ENCODE data around the gene SLC16A13. TPM values are rescaled to one million over a fixed set of nuclear protein-coding genes. Genes with fewer than 3 reads are reported as not detected.

Gene SLC16A13
- total RNA-seq, 1 donor from 2014 or later: not detected

DNA sequence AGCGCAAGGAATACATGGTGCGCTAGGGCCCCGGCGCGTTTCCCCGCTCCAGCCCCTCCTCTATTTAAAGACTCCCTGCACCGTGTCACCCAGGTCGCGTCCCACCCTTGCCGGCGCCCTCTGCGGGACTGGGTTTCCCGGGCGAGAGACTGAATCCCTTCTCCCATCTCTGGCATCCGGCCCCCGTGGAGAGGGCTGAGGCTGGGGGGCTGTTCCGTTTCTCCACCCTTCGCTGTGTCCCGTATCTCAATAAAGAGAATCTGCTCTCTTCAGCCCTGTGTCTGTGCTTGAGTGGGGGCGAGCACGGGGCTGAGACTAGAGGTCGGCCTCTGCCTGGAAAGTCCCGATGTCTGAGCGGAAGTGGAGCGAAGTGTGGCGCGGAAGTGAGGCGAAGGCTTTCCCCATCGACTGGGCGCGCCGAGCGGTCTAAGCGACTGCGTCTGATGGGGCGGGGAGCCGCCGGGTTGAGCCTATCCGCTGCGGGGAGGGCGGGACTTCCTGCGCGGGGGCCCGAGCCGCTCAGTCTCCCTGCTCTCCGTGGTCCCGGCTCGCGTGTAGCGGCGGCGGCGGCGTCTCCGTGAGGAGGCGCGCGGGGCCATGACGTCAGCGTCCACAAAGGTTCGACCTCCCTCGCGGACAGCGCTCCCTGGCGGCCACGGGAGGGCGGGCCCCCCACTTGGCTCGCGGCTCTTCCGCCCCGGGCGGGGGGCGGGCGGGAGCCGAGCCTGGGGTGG is 21.4 kb upstream of the SLC16A13 start:
- DNase-seq (ENCODE audit: low spot score): peak; percentile 98

DNA sequence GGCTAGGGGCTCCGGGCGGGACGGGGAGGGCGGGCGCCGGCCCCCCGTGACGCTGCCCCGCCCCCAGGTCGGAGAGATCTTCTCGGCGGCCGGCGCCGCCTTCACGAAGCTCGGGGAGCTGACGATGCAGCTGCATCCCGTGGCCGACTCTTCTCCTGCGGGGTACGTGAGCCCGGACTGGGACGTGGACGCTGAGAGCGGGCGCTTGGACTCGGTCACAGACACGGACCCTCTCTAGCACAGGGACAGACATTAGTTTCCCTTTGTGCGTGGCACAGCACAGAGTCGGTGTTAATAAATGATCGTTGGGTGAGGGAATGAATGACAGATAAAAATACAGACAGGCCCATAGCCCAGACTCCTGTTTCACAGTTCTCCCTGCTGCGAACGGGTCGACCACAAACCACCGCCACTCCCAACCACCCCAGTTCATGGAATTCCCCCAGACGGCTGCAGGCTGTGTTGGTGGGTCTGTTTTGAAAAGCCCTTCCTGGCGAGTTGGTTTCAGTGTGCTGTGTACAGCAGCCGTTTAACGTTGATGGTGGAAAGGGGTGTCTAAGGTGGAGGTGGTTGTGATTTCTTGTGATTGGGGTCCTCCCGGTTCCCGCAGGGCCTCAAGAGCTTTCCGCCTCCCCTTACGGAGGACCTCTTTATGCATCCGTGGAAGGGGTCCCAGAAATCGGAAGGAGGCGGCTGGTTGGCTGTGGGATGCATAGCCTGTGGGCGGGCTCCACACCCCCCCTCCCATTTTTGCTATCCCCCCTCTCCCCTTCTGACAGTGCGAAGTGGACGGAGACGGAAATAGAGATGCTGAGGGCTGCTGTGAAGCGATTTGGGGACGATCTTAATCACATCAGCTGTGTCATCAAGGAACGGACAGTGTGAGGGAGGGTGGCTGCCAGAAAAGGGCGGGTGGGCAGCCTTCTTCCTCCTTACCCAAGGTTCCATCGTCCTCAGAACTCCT is 20.5 kb upstream of the SLC16A13 start:
- DNase-seq (ENCODE audit: low spot score): no peak

GRCh38 chr17:7016418-7016817 is 19.4 kb upstream of the SLC16A13 start:
- DNase-seq (ENCODE audit: low spot score): no peak

GRCh38 chr17:7016886-7017826 is 18.7 kb upstream of the SLC16A13 start:
- DNase-seq (ENCODE audit: low spot score): no peak

DNA sequence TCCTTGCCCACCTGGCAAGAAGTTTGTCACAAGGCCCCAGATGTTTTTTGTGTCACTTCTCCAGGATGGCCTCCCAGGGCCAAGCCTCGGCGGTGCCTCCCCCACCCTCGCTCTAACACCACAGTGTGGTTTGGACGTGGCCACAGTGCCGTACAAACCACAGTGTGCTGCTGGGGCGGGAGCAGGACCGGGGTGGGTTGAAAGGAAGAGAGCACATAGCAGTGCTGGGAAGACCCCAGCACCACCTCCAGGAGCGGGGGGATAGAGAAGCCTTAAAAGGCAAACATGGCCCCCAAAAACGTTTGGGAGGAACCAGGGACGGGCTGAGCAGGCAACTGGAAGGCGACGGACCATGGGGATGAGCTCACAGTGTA is 18.0 kb upstream of the SLC16A13 start:
- DNase-seq (ENCODE audit: low spot score): no peak

DNA sequence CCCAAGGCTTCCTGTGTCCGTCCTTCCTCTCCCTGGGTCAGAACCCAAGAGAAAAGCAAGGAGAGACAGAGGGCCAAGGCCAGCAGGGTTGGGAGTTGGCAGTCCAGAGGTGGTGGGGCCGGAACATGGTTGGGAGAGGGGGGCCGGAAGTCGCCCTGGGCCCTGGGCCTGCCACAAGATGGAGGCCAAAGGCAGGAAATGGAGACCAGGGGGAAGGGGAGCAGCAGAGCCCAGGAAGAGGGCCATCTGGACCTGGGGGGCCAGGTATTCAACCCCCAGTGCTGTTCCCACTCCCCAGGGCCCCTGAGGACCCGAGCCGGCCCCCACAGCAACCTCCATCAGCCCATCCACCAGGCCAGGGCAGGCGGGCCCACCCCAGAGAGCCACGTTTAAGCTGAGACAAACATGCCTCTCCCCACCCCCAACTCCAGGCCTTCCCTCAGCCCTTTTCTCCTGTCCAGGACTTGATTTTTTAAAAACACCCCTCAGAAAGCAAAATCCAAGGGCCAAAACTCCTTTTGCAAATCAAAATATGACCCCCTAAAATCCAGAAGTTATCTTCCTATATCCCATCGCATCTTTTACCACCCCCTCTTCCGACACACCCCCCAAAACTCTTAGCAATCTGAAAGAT is 17.4 kb upstream of the SLC16A13 start:
- no peak for DNase-seq (ENCODE audit: low spot score)

DNA sequence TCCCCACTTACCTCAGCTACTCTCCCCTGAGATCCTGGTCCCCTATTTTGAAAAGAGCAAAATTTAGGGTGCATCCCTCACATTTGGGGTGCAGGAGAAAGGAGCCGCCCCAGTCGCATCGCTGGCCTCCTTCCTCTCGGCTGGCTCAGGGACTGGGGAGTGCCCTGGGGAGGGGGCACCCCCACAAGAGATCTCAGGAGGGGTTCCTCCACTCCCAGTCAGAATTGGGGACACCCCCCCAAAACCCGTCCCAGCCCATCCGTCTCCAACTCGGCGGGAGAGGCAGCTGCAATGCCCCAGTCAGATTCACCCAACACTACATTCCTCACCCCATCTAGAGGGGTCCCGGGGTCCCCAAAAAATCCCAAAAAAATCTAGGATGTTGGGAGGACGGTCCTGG is 16.4 kb upstream of the SLC16A13 start:
- no peak for DNase-seq (ENCODE audit: low spot score)

DNA sequence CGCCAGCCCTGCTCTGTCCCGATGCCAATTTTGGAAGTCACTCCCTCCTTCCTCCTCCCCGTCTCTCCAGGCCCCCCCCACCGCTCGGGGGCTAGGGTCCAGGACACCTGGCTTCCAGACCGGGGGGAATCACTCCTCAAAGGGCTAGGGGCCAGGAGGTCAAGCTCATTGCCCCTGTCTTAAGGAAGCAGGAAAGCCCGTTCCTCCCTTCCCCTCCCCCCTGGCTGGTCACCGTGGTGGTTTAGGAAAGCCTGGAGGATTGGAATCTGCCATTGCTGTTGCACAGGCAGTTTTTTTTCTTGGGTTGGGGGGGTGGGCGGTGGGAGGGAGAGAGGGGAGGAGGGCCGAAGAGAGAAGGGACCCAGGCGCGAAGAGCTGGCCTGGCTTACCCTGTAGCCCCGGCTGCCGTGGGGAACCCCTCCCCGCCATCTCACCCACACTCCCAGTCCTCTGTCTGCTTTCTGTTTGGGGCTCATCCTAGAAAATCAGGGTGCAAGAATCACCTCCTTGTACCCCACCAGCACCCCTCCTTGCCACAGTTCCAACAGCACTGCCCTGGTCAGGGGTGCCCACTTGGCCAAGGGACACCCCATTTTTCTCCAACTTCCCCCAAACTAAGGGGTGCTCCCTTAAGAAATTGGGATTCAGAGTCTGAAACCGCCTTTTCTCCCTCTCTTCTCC is 15.8 kb upstream of the SLC16A13 start:
- peak; percentile 67 for DNase-seq (ENCODE audit: low spot score)

DNA sequence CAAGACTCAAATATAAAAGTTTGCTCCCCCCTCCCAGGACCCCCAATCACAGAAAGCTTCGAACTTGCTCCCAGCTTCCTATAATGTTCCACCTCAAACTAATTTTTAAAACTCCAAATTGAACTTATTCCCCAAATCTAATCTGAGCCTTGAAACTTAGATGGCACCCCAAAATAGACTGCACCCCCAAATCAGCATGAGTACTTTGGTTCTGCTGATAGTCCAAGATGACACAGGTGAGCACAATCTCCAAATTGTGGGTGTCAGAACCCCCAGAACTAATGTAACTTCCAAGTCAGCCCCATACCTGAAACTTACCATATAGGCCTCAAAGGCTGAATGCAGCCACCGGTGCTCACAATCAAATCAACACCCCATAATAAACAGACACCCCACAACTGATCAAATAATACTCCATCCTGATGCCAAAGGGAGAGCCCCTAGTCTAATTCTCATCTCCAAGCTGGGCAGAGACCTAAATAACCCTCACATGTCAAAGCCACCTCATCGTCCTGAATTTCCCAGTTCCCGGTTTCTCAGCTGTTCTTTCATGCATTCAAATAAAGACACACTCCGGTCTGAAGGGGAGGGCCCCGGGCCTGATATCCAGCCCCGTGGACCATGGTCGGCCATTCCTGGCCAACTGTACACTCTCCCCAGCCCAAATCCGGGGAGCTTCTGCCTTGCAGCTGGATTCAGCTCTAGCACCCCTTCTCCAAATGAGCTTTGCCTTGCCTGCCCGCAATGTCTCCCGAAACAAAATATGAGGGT is 14.7 kb upstream of the SLC16A13 start:
- DNase-seq (ENCODE audit: low spot score): no peak

- peak; percentile 72 for DNase-seq (ENCODE audit: low spot score)
These were observed 13.6 kb upstream of the SLC16A13 start for GRCh38 chr17:7021993-7022778.

DNA sequence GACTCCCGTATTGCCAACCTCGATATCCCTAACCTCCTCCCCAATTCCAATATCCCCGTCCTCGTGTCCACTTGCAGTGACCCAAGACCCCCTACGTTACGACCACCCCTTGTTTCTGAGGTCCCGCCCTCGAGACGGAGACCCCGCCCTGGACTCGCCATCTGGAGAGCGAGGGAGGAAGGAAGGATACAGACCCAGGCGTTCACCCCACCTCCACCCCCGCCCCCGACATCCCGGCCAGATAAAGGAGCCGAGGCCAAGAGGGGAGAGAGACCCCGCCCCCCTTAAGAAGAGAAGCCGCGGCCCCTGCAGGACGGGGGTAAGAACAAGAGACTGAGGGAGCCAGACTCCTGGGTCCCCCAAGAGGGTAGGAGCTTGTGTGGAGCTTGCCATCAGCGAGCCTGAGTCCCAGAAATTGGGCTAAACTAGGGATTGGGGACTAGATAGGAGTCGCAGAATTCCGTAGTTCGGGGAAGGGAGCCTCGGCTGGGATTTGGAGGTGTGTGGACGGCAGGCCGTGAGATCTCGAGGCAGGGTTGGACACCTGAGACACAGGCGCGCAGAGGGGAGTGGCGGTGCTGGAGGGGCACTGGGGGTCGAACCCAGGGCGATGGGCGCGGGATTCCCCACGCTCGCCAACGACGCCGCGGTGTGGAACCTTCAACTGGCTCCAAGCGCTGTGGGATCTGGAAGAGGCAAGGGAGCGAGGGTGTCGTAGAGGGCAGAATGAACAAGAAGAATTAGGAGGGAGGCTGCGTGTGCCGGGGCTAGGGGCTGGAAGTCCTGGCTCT is 12.8 kb upstream of the SLC16A13 start, which contains the start of gene BCL6B:
Gene BCL6B, plus strand, starts transcription at position 270 of the 791 bp plus-strand sequence. CDS start 622 bp downstream, outside the sequence.
- no peak for DNase-seq (ENCODE audit: low spot score)

GRCh38 chr17:7023576-7024401 is 12.0 kb upstream of the SLC16A13 start:
- DNase-seq (ENCODE audit: low spot score): peak; percentile 80

DNA sequence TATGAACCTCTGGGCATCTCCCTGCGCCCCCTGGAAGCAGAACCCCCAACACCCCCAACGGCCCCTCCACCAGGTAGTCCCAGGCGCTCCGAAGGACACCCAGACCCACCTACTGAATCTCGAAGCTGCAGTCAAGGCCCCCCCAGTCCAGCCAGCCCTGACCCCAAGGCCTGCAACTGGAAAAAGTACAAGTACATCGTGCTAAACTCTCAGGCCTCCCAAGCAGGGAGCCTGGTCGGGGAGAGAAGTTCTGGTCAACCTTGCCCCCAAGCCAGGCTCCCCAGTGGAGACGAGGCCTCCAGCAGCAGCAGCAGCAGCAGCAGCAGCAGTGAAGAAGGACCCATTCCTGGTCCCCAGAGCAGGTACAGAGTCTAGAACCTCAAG is 11.4 kb upstream of the SLC16A13 start:
- no peak for DNase-seq (ENCODE audit: low spot score)

DNA sequence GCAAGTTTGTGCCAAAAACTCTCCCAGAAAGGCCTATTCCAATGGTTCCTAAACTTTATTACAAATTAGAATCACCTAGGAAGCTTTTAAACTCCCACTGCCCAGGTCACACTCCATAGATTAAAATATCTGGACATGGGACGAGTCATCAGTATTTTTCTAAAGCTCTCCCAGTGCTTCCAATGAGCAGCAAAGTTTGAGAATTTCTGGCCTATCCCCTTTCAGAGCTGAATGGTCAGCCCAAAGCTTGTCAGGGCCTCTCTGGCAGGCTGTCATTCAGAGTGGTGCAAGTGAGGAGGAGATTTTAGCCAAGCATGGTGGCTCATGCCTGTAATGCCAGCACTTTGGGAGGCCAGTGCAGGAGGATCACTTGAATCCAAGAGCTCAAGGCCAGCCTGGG is 10.6 kb upstream of the SLC16A13 start:
- DNase-seq (ENCODE audit: low spot score): no peak

GRCh38 chr17:7026471-7027115 is 9.2 kb upstream of the SLC16A13 start:
- DNase-seq (ENCODE audit: low spot score): no peak

- DNase-seq (ENCODE audit: low spot score): no peak
These were observed 8.5 kb upstream of the SLC16A13 start for GRCh38 chr17:7027335-7027734.

DNA sequence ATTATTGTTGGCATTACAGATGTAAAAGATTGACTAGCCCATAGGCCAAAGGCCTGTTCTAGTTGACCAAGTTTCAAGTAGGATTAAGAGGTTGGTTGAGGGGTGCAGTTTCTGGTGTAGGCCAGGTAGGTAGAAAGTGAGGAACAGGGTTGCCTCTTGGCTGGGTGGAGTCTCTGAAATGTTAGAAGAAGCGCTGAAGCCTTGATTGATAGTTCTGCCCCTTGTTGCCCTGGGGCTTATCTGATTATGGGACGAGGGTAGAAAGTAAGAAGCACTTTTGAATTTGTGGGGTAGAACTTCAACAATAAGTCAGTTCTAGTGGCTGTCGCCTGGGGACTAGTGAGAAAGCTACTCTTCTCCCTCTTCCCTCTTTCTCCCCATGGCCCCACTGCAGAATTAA is 6.7 kb upstream of the SLC16A13 start:
- no peak for DNase-seq (ENCODE audit: low spot score)

Measured in umbilical cord (tissue), 2 donors.